H1 (cell line): ENCODE measurements around the gene IL17RA. TPM values are rescaled to one million over a fixed set of nuclear protein-coding genes. Genes with fewer than 3 reads are reported as not detected.
A peak's percentile ranks its signal among the peaks of the same experiment; 100 is the strongest.

Experiments
- CTCF ChIA-PET: fragments of 300-600 bp; sonication (Branson Sonifier 250); formaldehyde crosslinking; loops from one replicate; lab custom pipeline; 2021; ENCODE audit not compliant: partially characterized antibody; lab: Charles Lee
- POLR2A ChIA-PET: fragments of 300-600 bp; sonication (Branson Sonifier 250); formaldehyde crosslinking; loops from one replicate; lab custom pipeline; 2021; ENCODE audit warnings: inconsistent platforms; ENCODE audit not compliant: partially characterized antibody; lab: Charles Lee
- DNase-seq, 2 experiments: peaks; one replicate each; pipeline versions ENCODE4 v3.0.0 to v3.0.0-alpha.2; 2010 to 2022; ENCODE audit warnings: low spot score in 2 of 2, low read depth in 1 of 2, mixed read lengths in 1 of 2
- FAIRE-seq: peaks from 2 replicates; lab custom pipeline; 2011; peaks lifted over from hg19 to GRCh38; lab: Jason Lieb, UNC
- H2AFZ ChIP-seq: 2 replicates; pipeline ENCODE4 v1.8.1; 2012; ENCODE audit warnings: low read length, inconsistent platforms
- H2AK5ac ChIP-seq: 2 replicates; pipeline ENCODE4 v1.6.1; 2013; ENCODE audit warnings: low read depth, low read length
- H2BK120ac ChIP-seq: replicated peaks from 2 replicates; pipeline ENCODE3; 2013; ENCODE audit warnings: low read depth, low read length, inconsistent platforms
- H2BK12ac ChIP-seq: 2 replicates; pipeline ENCODE4 v1.6.1; 2013; ENCODE audit warnings: low read depth, low read length
- H2BK15ac ChIP-seq: 2 replicates; pipeline ENCODE4 v1.6.1; 2013; ENCODE audit warnings: low read length
- H2BK20ac ChIP-seq: 2 replicates; pipeline ENCODE4 v1.6.1; 2013; ENCODE audit warnings: low read length
- H2BK5ac ChIP-seq: 2 replicates; pipeline ENCODE4 v1.6.1; 2013; ENCODE audit warnings: low read depth, low read length
- H3K14ac ChIP-seq: 2 replicates; pipeline ENCODE4 v1.6.1; 2013; ENCODE audit warnings: inconsistent platforms; ENCODE audit not compliant: insufficient read length
- H3K18ac ChIP-seq: 2 replicates; pipeline ENCODE4 v1.6.1; 2013; ENCODE audit warnings: low read length; ENCODE audit errors: extremely low read depth
- H3K23ac ChIP-seq: 2 replicates; pipeline ENCODE4 v1.6.1; 2013; ENCODE audit warnings: inconsistent platforms; ENCODE audit not compliant: insufficient read length
- H3K23me2 ChIP-seq: 2 replicates; pipeline ENCODE4 v1.6.1; 2013; ENCODE audit warnings: low read depth, low read length
- H3K27ac ChIP-seq: 2 replicates; pipeline ENCODE4 v1.6.1; 2011; ENCODE audit warnings: low read depth, low read length, inconsistent platforms
- H3K27me3 ChIP-seq, 4 experiments: replicated peaks in 1 of 4; 1 replicate in 1 of 4; 2 replicates in 3 of 4; pipeline versions ENCODE4 v1.6.1 to v1.8.1; 2011 to 2013; ENCODE audit warnings: low read length in 3 of 4, mild to moderate bottlenecking in 3 of 4, inconsistent platforms in 2 of 4, mixed read lengths in 2 of 4, moderate library complexity in 1 of 4; ENCODE audit not compliant: control insufficient read depth in 3 of 4, insufficient read depth in 3 of 4; ENCODE audit errors: extremely low read depth in 1 of 4
- H3K36me3 ChIP-seq, 4 experiments: 2 replicates each; pipeline versions ENCODE4 v1.6.1 to v1.8.1; 2011 to 2013; ENCODE audit warnings: mild to moderate bottlenecking in 4 of 4, low read length in 3 of 4, moderate library complexity in 2 of 4, control low read depth in 1 of 4, inconsistent platforms in 1 of 4; ENCODE audit not compliant: insufficient read depth in 4 of 4, control insufficient read depth in 2 of 4
- H3K4ac ChIP-seq: replicated peaks from 2 replicates; pipeline ENCODE3; 2013; ENCODE audit warnings: low read length, low read depth, mixed read lengths, inconsistent platforms; ENCODE audit not compliant: insufficient read length
- H3K4me1 ChIP-seq, 4 experiments: replicated peaks in 1 of 4; 1 replicate in 1 of 4; 2 replicates in 3 of 4; pipeline versions ENCODE4 v1.6.1 to v1.8.1; 2011 to 2013; ENCODE audit warnings: low read length in 3 of 4, inconsistent platforms in 2 of 4, mixed read lengths in 1 of 4; ENCODE audit not compliant: insufficient read depth in 4 of 4, control insufficient read depth in 3 of 4
- H3K4me2 ChIP-seq, 2 experiments: 2 replicates each; pipeline versions ENCODE4 v1.6.1 to v1.8.1; 2011 to 2013; ENCODE audit warnings: low read depth in 2 of 2, low read length in 2 of 2, control low read depth in 1 of 2, inconsistent platforms in 1 of 2, mild to moderate bottlenecking in 1 of 2; ENCODE audit not compliant: insufficient read depth in 1 of 2
- H3K4me3 ChIP-seq, 4 experiments: fragments of 200-600, 300-600 bp in 1 of 4; sonication (generic), shearing (Covaris generic), sonication (Bioruptor Twin) in 1 of 4; 2 replicates each; pipeline versions ENCODE4 v1.5.1 to v1.8.1; 2011 to 2016; ENCODE audit warnings: low read length in 4 of 4, low read depth in 3 of 4, control low read depth in 2 of 4, inconsistent platforms in 2 of 4, mild to moderate bottlenecking in 2 of 4, mixed read lengths in 1 of 4, moderate library complexity in 1 of 4; ENCODE audit not compliant: insufficient read depth in 2 of 4; ENCODE audit errors: extremely low read depth in 1 of 4
- H3K56ac ChIP-seq: replicated peaks from 2 replicates; pipeline ENCODE3; 2013; ENCODE audit warnings: low read depth, mild to moderate bottlenecking, mixed read lengths, low read length, inconsistent platforms; ENCODE audit not compliant: insufficient read length
- H3K79me1 ChIP-seq: 2 replicates; pipeline ENCODE4 v1.6.1; 2013; ENCODE audit warnings: low read depth, low read length, control low read depth
- H3K79me2 ChIP-seq, 2 experiments: 2 replicates each; pipeline versions ENCODE4 v1.6.1 to v1.8.1; 2012 to 2013; ENCODE audit warnings: low read length in 2 of 2, mild to moderate bottlenecking in 2 of 2, inconsistent platforms in 1 of 2; ENCODE audit not compliant: insufficient read depth in 2 of 2, control insufficient read depth in 1 of 2
- H3K9ac ChIP-seq, 4 experiments: replicated peaks in 1 of 4; 1 replicate in 1 of 4; 2 replicates in 3 of 4; pipeline versions ENCODE4 v1.6.1 to v1.8.1; 2011 to 2013; ENCODE audit warnings: low read depth in 3 of 4, low read length in 3 of 4, control low read depth in 2 of 4, mild to moderate bottlenecking in 2 of 4, moderate library complexity in 2 of 4, inconsistent platforms in 1 of 4; ENCODE audit errors: extremely low read depth in 1 of 4
- H3K9me3 ChIP-seq, 2 experiments: 2 replicates each; pipeline versions ENCODE4 v1.6.1 to v1.8.1; 2012 to 2013; ENCODE audit warnings: mild to moderate bottlenecking in 2 of 2, moderate library complexity in 2 of 2, control low read depth in 1 of 2, inconsistent platforms in 1 of 2, low read depth in 1 of 2, low read length in 1 of 2, mixed read lengths in 1 of 2; ENCODE audit not compliant: insufficient read depth in 2 of 2
- H4K20me1 ChIP-seq, 2 experiments: replicated peaks in 1 of 2; 2 replicates each; pipeline versions ENCODE3 to v1.8.1; 2011 to 2013; ENCODE audit warnings: inconsistent platforms in 2 of 2, low read length in 2 of 2, mild to moderate bottlenecking in 1 of 2; ENCODE audit not compliant: insufficient read depth in 2 of 2, control insufficient read depth in 1 of 2
- H4K5ac ChIP-seq: 2 replicates; pipeline ENCODE4 v1.6.1; 2013; ENCODE audit warnings: low read length, low read depth, mixed read lengths, inconsistent platforms; ENCODE audit not compliant: insufficient read length
- H4K8ac ChIP-seq: 2 replicates; pipeline ENCODE4 v1.8.0; 2013; ENCODE audit warnings: mild to moderate bottlenecking, moderate library complexity, low read length, inconsistent platforms; ENCODE audit not compliant: insufficient read depth; ENCODE audit errors: extremely low read depth
- H4K91ac ChIP-seq: replicated peaks from 2 replicates; pipeline ENCODE3; 2013; ENCODE audit warnings: low read length, mixed read lengths, inconsistent platforms; ENCODE audit not compliant: insufficient read length
- BACH1 ChIP-seq: IDR thresholded peaks from 2 replicates; pipeline ENCODE4 v1.6.1; 2012; ENCODE audit warnings: low read length, improper control_type of control experiment
- CEBPB ChIP-seq: IDR thresholded peaks from 2 replicates; pipeline ENCODE4 v1.6.1; 2012; ENCODE audit warnings: low read depth, low read length
- CHD2 ChIP-seq: IDR thresholded peaks from 2 replicates; pipeline ENCODE4 v1.6.1; 2012; ENCODE audit warnings: low read length, improper control_type of control experiment
- CTBP2 ChIP-seq: IDR thresholded peaks from 2 replicates; pipeline ENCODE4 v1.7.0; 2011; ENCODE audit warnings: borderline replicate concordance, mild to moderate bottlenecking, moderate library complexity, mixed read lengths, low read length; ENCODE audit not compliant: insufficient read depth, insufficient read length
- CTCF ChIP-seq, 3 experiments: IDR thresholded peaks; 1 replicate in 2 of 3; 2 replicates in 1 of 3; pipeline versions ENCODE4 v1.5.1 to v1.6.1; 2011; ENCODE audit warnings: low read length in 3 of 3, mild to moderate bottlenecking in 3 of 3, inconsistent platforms in 2 of 3, low read depth in 1 of 3, moderate library complexity in 1 of 3; ENCODE audit not compliant: insufficient read depth in 1 of 3; ENCODE audit errors: control extremely low read depth in 1 of 3
- EP300 ChIP-seq, 2 experiments: IDR thresholded peaks; 1 replicate in 1 of 2; 2 replicates in 1 of 2; pipeline ENCODE4 v1.6.1; 2011 to 2012; ENCODE audit warnings: low read depth in 2 of 2, low read length in 2 of 2, mild to moderate bottlenecking in 2 of 2, borderline replicate concordance in 1 of 2, inconsistent platforms in 1 of 2, moderate library complexity in 1 of 2
- NANOG ChIP-seq: IDR thresholded peaks from 2 replicates; pipeline ENCODE4 v1.6.1; 2011; ENCODE audit warnings: low read length, low read depth, mild to moderate bottlenecking, inconsistent platforms; ENCODE audit not compliant: insufficient read depth, poor library complexity, severe bottlenecking
- NRF1 ChIP-seq: IDR thresholded peaks from 2 replicates; pipeline ENCODE4 v1.6.1; 2011; ENCODE audit warnings: mild to moderate bottlenecking, low read depth, low read length, improper control_type of control experiment
- TAF1 ChIP-seq: IDR thresholded peaks from 2 replicates; pipeline ENCODE4 v1.6.1; 2011; ENCODE audit warnings: mild to moderate bottlenecking, low read depth, low read length
- polyA plus RNA-seq, 7 experiments: library from polyadenylated mRNA; depleted of rRNA in 3 of 7; stranded (reverse) in 5 of 7; unstranded in 2 of 7; fragments of >200 nt in 5 of 7; fragments of 200-250 nt in 2 of 7; gene quantifications; 1 replicate in 5 of 7; 2 replicates in 1 of 7; 4 replicates in 1 of 7; pipeline versions ENCODE4 v1.2.1 to v1.2.3, GENCODE V29; 2011 to 2013; ENCODE audit warnings: missing spikeins in 2 of 7, mixed read lengths in 2 of 7
- total RNA-seq: library from RNA; stranded (reverse); fragmentation: NEBNext Ultra II Directional; extraction: Animal tissue kit (Norgen Biotek cat#: 25700); gene quantifications from 2 replicates; pipeline ENCODE4 v1.2.1, GENCODE V29; 2021

Gene IL17RA
- total and polyA plus RNA-seq, 2 of the 8 experiments (the other 6 are each of a cell fraction or from before 2014, with no cell fraction given): 5.6 to 9.9 TPM

GRCh38 chr22:17090550-17090949 lies 5.8 kb downstream of the IL17RA start:
- no peak overlapping the region for H2BK20ac ChIP-seq
- H3K56ac ChIP-seq: no peak overlapping the region
- no peaks in the 10 kb centered on the region; a peak in 1 of 4 replicates for H3K79me2 ChIP-seq
- H3K27me3 ChIP-seq: peaks cover 4 to 20% (median 12%) of the 10 kb centered on the region in 4 experiments
- H3K4ac ChIP-seq: no peak overlapping the region
- no peak overlapping the region for H3K14ac ChIP-seq
- CTCF ChIA-PET: interaction anchor here (0.9 kb wide), 1 partner anchor 9 kb away, joined by 3 read pairs; no protein-coding TSS in a partner anchor
- H3K9ac ChIP-seq: peak overlapping the region in 1 of 4 experiments; percentile 40; a peak in 1 of 7 replicates
- H4K20me1 ChIP-seq: peaks cover 2 to 10% of the 10 kb centered on the region in 2 experiments
- no peak for TF ChIP-seq TAF1
- no peak for TF ChIP-seq NANOG
- TF ChIP-seq CTCF (IDR thresholded peaks at IDR 0.05; ENCODE audit: control extremely low read depth in 1 of 3, insufficient read depth in 1 of 3, low read depth in 1 of 3, low read length in 3 of 3): no peak
- no peak for TF ChIP-seq CEBPB
- no peak for TF ChIP-seq EP300 (IDR thresholded peaks at IDR 0.05; ENCODE audit: borderline replicate concordance in 1 of 2, low read depth in 2 of 2, low read length in 2 of 2)
- TF ChIP-seq BACH1: no peak
- TF ChIP-seq NRF1: no peak
- no peak for TF ChIP-seq CTBP2
- no peak for TF ChIP-seq CHD2
- H3K79me1 ChIP-seq: peaks cover 2% of the 10 kb centered on the region; the same call in 1 of the 2 replicates
- no peak overlapping the region for H3K27ac ChIP-seq
- POLR2A ChIA-PET: no interaction called here
- H2BK12ac ChIP-seq: no peak overlapping the region
- H3K4me3 ChIP-seq: no peak overlapping the region
- H3K23me2 ChIP-seq: peaks cover 1% of the 10 kb centered on the region; the same call in 1 of the 2 replicates
- no peak overlapping the region for H2AK5ac ChIP-seq
- peaks cover 0 to 3% (median under 1%) of the 10 kb centered on the region in 4 experiments; a peak in 1 of 7 replicates for H3K4me1 ChIP-seq
- FAIRE-seq (no peak), DNase-seq (no peak)
- no peak overlapping the region for H3K23ac ChIP-seq
- no peak overlapping the region for H2BK15ac ChIP-seq
- H3K18ac ChIP-seq: no peak overlapping the region
- H2BK120ac ChIP-seq: no peak overlapping the region
- H2BK5ac ChIP-seq: no peak overlapping the region
- H3K9me3 ChIP-seq: no peaks in the 10 kb centered on the region; a peak in 1 of 4 replicates
- no peaks in the 10 kb centered on the region for H3K36me3 ChIP-seq
- no peak overlapping the region for H3K4me2 ChIP-seq
- H4K5ac ChIP-seq: no peak overlapping the region
- H2AFZ ChIP-seq: no peak overlapping the region
- H4K8ac ChIP-seq: no peak overlapping the region
- no peak overlapping the region for H4K91ac ChIP-seq
